Neutrophil (primary cell): ENCODE data around the gene SLC44A3.

Experiments used
- H3K27ac ChIP-seq: fragments of 200-600 bp; sonication (generic); 2 replicates; pipeline ENCODE4 v1.5.1; 2016; ENCODE audit warnings: mild to moderate bottlenecking, moderate library complexity
- H3K27me3 ChIP-seq: fragments of 200-600 bp; sonication (generic); 2 replicates; pipeline ENCODE4 v1.6.0; 2016; ENCODE audit warnings: mild to moderate bottlenecking
- H3K36me3 ChIP-seq: fragments of 200-600 bp; sonication (generic); 2 replicates; pipeline ENCODE4 v1.5.1; 2017
- H3K4me1 ChIP-seq, 2 experiments: fragments of 200-600 bp in 1 of 2; sonication (generic) in 1 of 2; 1 replicate in 1 of 2; 2 replicates in 1 of 2; pipeline versions ENCODE4 v1.5.1 to v1.6.1; 2013 to 2016; ENCODE audit warnings: low read depth in 1 of 2, low read length in 1 of 2, mild to moderate bottlenecking in 1 of 2, moderate library complexity in 1 of 2; ENCODE audit not compliant: control insufficient read depth in 1 of 2, insufficient read depth in 1 of 2
- H3K4me3 ChIP-seq, 2 experiments: fragments of 200-600 bp in 1 of 2; sonication (generic) in 1 of 2; 1 replicate in 1 of 2; 2 replicates in 1 of 2; pipeline ENCODE4 v1.5.1; 2013 to 2016; ENCODE audit warnings: low read depth in 1 of 2, low read length in 1 of 2, mild to moderate bottlenecking in 1 of 2, moderate library complexity in 1 of 2
- H3K9me3 ChIP-seq: fragments of 200-600 bp; sonication (generic); 2 replicates; pipeline ENCODE4 v1.5.1; 2016
- TF ChIP-seq, protein P1 (sequence below): fragments of 200-600 bp; sonication (generic); IDR thresholded peaks from 2 replicates; pipeline ENCODE4 v1.5.1; 2016; ENCODE audit warnings: antibody characterized with exemption

The SLC44A3 gene, protein sequence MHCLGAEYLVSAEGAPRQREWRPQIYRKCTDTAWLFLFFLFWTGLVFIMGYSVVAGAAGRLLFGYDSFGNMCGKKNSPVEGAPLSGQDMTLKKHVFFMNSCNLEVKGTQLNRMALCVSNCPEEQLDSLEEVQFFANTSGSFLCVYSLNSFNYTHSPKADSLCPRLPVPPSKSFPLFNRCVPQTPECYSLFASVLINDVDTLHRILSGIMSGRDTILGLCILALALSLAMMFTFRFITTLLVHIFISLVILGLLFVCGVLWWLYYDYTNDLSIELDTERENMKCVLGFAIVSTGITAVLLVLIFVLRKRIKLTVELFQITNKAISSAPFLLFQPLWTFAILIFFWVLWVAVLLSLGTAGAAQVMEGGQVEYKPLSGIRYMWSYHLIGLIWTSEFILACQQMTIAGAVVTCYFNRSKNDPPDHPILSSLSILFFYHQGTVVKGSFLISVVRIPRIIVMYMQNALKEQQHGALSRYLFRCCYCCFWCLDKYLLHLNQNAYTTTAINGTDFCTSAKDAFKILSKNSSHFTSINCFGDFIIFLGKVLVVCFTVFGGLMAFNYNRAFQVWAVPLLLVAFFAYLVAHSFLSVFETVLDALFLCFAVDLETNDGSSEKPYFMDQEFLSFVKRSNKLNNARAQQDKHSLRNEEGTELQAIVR

GRCh38 chr1:94819945-94820746 lies at the start of gene SLC44A3:
Gene SLC44A3, plus strand, starts transcription at chr1:94820357. Its CDS starts 95 bp downstream, at chr1:94820452.
- Histone ChIP-seq H3K4me3 (peak within 1 kb of the TSS; percentile 58 to 65), H3K27ac (no peak within 1 kb of the TSS), H3K4me1 (peaks cover 10 to 13% of the 10 kb centered on the region in 2 experiments), H3K36me3 (no peaks in the 10 kb centered on the region), H3K9me3 (no peaks in the 10 kb centered on the region), H3K27me3 (peaks cover 74% of the 10 kb centered on the region)
- TF ChIP-seq, protein P1, sequence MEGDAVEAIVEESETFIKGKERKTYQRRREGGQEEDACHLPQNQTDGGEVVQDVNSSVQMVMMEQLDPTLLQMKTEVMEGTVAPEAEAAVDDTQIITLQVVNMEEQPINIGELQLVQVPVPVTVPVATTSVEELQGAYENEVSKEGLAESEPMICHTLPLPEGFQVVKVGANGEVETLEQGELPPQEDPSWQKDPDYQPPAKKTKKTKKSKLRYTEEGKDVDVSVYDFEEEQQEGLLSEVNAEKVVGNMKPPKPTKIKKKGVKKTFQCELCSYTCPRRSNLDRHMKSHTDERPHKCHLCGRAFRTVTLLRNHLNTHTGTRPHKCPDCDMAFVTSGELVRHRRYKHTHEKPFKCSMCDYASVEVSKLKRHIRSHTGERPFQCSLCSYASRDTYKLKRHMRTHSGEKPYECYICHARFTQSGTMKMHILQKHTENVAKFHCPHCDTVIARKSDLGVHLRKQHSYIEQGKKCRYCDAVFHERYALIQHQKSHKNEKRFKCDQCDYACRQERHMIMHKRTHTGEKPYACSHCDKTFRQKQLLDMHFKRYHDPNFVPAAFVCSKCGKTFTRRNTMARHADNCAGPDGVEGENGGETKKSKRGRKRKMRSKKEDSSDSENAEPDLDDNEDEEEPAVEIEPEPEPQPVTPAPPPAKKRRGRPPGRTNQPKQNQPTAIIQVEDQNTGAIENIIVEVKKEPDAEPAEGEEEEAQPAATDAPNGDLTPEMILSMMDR, result no peak

GRCh38 chr1:94772230-94772641 lies 47.9 kb upstream of the SLC44A3 start:
- Histone ChIP-seq H3K27ac (no peak overlapping the region), H3K4me1 (peaks cover 15 to 26% of the 10 kb centered on the region in 2 experiments), H3K4me3 (no peak overlapping the region), H3K36me3 (no peaks in the 10 kb centered on the region), H3K9me3 (no peaks in the 10 kb centered on the region), H3K27me3 (no peaks in the 10 kb centered on the region)
- TF ChIP-seq, protein P1, result no peak

DNA sequence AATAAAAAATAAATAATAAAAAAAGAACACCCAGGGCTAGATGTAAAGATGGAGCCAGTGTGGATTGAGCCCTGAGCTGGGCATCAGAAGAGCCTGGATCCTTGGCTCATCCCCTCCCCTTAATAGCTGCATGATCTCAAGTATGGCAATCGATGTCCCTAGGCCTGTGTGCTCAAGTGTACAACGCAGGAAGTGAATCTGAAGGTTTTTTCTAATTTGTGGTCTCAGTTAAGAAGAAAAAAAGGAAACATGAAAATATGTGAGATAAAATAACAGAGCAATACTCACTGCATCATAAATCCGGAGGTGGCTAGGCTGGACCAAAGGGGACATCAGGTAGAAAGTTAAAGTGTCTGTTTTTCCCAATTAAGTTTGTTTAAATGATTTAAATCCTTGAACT lies 47.3 kb upstream of the SLC44A3 start:
- no peak overlapping the region for H3K4me3 ChIP-seq
- H3K36me3 ChIP-seq, result no peaks in the 10 kb centered on the region
- H3K27me3 ChIP-seq, result no peaks in the 10 kb centered on the region
- H3K4me1 ChIP-seq, result peaks cover 9 to 20% of the 10 kb centered on the region in 2 experiments
- TF ChIP-seq, protein P1, result no peak
- H3K27ac ChIP-seq, result no peak overlapping the region
- H3K9me3 ChIP-seq, result no peaks in the 10 kb centered on the region

DNA sequence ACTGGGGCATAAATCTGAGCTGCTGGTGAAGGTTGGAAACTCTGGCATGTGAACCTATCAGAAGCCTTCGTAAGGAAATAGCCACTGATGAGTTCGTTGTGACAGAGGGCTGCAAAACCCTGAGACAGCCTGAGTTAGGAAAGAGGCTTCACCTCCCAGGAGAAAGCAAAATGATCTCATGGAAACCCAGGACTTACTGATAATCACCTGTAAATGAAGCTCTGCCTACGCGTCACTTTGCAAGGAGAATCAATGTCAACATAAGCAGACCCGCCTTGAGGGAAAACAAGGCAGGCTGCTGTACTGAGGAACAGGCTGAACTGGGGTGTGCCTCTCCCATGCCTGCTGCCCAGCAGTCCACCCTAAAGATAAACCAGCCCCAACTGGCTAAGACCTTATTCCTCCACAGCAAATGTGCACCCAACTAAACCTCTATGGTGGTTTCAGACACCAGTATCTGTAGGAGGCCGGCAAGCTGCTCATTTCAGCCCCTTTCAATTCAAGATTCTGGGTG lies 46.8 kb upstream of the SLC44A3 start:
- no peak overlapping the region for H3K27ac ChIP-seq
- no peak overlapping the region for H3K4me3 ChIP-seq
- no peaks in the 10 kb centered on the region for H3K27me3 ChIP-seq
- H3K36me3 ChIP-seq, result no peaks in the 10 kb centered on the region
- TF ChIP-seq, protein P1, result no peak
- peaks cover 4 to 15% of the 10 kb centered on the region in 2 experiments for H3K4me1 ChIP-seq
- no peaks in the 10 kb centered on the region for H3K9me3 ChIP-seq

GRCh38 chr1:94773931-94774422 lies 46.2 kb upstream of the SLC44A3 start:
- TF ChIP-seq, protein P1, result no peak
- Histone ChIP-seq H3K4me1 (peaks cover 0 to 13% of the 10 kb centered on the region in 2 experiments), H3K9me3 (no peaks in the 10 kb centered on the region), H3K36me3 (no peaks in the 10 kb centered on the region), H3K27me3 (no peaks in the 10 kb centered on the region), H3K4me3 (no peak overlapping the region), H3K27ac (no peak overlapping the region)
